Stimulated activated CD8-positive, alpha-beta memory T cell treated with anti-CD3 and anti-CD28 coated beads, Interleukin-7, amount 100 ng/mL, for 4 hours (primary cell): ENCODE measurements around the gene KEL.

Experiments
- DNase-seq, 2 donors: peaks; one replicate each; pipeline ENCODE4 v3.0.0-alpha.2; 2020; ENCODE audit warnings: low read depth in 2 of 2

KEL gene

GRCh38 chr7:142930126-142930730, 31.9 kb downstream of the KEL start:
- no peak for DNase-seq

DNA sequence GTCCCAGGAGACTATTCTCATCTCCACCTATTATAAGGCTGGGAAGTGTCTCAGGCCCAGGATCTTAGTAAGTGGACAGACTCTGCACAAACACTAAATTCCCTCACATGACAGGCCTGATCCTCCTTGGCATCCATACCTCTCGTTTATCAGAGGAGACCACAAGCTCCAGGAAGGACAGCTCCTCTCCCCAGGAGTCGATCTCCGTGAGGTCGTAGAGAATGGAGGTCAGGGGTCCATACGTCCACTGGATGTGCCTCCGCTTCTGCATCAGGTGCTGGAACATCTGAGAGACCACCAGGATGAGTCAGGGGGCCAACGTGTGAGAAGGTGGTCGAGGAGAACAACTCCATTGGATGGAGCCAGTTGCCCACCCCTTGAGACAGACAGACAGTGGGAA, 34.2 kb downstream of the KEL start:
- DNase-seq = no peak

DNA sequence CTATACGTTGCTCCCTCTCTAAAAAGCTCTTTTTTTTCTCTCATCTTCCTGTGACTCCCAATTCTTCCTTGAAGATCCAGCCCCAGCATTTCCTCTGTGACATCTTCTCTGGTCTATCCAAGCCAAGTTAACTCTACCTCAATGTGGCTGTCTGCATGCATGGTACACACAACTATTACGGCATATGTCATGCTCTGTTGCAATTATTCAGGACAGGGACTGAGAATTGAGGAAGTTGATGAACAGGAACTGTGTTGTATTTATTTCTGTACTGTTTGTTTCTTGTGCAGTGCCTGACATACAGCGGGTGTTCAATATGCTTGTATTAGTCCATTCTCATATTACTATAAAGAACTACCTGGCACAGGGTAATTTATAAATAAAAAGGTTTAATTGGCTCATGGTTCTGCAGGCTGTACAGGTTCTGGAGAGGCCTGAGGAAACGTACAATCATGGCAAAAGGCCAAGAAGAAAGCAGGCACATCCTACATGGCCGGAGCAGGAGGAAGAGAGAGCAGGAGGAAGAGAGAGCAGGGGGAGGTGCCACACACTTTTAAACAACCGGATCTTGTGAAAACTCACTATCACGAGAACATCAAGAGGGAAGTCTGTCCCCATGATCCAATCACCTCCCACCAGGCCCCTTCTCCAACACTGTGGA, 34.9 kb downstream of the KEL start:
- DNase-seq = no peak

- no peak for DNase-seq
Measured at GRCh38 chr7:142925413-142925812, 36.8 kb downstream of the KEL start.

DNA sequence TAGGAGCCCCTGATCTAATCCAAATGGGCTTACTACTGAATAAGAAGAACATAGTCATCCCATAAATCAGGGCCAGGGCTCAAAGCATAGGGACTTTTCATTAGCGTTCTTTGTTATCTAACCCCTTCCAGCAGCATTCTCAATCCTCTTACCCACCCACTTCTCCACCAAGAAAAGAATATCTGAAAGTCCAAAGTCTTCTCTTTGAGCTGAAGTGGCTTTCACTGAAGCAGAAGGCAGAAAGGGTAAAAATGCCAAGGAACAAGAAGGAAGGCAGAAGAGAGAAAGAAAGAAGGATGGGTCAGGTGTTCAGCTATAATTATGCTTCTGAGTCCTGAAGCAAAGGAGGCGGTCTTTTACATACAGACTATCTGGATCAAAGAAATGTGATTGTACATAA, 38.8 kb downstream of the KEL start:
- DNase-seq = no peak

DNA sequence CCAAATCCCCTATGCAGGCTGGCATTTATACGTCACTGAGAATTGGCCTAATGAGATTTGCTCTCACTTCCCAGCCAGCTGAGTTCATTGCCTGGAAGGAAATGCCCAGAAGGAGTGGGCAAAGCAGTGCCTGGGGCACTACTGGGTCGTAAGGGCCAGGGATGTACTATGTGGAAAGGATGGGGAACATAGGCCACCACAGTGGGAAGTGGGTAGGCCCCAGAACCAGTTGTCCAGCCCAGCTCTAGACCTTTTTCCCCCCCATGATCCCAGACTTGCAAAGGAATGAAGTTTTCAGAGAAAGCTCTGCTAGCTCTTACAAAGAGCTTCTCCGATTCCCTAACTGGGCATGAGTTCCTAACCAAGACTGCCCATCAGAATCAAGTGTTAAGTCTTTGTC, 42.5 kb downstream of the KEL start:
- DNase-seq = no peak

GRCh38 chr7:142918901-142919300, 43.3 kb downstream of the KEL start:
- no peak for DNase-seq

DNA sequence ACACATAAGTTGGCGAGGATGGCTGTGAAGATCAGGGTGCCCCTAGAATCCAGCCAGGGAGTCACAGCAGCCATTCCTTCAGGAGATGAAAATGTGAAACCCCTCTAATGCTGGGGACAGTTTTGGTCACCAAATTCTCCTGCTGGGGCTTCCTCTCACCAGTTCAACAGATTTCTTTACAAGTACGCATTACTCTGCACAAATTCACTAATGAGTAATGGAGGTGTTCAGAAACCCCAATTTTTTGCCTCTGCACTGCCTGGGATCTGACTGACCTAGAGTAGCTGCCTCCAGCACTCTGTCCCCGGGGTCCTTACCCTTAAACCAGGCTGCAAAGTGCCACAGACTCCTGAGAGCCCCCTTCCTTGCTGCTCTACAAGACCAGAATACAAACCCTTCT, 44.7 kb downstream of the KEL start:
- no peak for DNase-seq

GRCh38 chr7:142916508-142916907, 45.7 kb downstream of the KEL start:
- no peak for DNase-seq

DNA sequence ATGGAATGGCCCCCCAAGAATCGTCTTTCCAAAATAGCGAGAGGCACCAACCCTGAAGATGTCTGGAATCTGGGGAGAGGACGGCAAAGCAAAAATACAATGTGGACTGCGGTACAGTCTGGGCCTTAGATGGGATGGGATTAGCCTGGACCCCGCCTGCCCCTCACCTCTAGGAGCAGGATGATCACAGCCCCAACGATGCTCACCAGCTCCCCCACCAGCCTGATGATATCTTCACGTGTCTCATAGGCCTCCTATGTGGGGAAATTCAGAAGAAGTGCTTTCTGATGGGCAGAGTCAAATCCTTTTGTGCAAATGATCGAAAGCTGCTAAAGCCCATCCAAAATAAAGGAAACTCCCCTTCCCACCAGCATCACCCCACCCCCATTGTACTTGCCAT, 46.8 kb downstream of the KEL start:
- no peak for DNase-seq

- DNase-seq = no peak
Measured at GRCh38 chr7:142914121-142914520, 48.0 kb downstream of the KEL start.

DNA sequence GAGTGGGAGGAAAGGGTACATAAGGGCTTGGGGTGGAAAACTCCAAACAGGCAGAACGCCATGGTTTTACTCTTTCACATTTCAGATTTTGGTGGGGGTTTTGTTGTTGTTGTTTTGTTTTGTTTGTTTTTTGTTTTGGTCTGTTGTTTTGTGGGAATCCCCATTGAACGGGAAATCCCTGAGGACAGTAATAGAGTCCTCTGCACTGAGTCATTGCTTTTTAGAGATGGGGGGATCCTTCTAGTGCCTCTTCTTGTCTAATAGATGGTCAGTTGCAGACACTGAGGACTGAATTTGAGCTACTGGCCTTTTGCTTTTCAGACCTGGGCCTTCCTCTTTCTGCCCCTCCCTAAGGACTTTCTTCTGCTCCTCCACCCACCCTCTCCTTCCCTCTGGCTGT, 48.6 kb downstream of the KEL start:
- DNase-seq = no peak

- no peak for DNase-seq
Measured at GRCh38 chr7:142913051-142913450, 49.1 kb downstream of the KEL start.

- no peak for DNase-seq
Measured at GRCh38 chr7:142910481-142910880, 51.7 kb downstream of the KEL start.

- no peak for DNase-seq
Measured at GRCh38 chr7:142910031-142910433, 52.1 kb downstream of the KEL start.

GRCh38 chr7:142908921-142909890, 53.0 kb downstream of the KEL start:
- no peak for DNase-seq

DNA sequence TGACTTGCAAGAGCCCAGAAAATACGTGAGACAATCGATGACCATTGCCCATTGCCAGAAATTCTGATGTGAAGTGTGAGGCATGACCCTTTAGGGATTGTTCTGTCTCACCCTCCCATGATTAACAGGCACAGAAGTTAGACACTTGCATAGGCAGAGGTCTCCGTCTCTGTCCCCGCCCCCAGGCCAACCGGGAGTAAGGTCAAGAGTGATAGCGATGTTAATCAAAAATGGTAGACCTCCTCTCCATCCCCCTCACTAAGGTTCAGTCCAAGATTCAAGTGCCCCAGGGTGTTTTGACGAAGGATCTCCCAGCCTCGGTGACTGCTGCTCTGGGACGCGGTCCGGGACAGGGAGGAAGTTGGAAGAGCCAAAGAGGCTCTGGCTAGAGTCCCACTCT, 53.9 kb downstream of the KEL start:
- DNase-seq = no peak

GRCh38 chr7:142906643-142907042, 55.5 kb downstream of the KEL start:
- no peak for DNase-seq

GRCh38 chr7:142905759-142906158, 56.4 kb downstream of the KEL start:
- DNase-seq = no peak

DNA sequence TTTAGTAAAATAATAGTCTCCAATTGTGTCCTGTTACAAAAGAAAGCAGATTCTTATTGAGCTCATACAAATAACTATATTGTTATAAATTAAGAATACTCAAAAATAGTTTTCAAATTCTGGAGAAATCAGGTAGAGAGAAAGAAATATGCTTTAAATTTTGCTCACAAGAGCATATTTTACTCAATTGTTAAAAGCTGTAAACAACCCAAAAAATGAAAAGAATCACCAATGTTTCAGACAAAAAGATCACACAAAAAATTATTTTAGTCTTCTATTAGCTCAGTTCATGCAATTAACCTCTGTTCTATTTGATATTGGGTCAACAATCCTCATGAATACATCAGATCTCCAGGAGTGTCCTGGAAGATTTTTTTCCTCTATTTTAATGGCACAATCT, 58.0 kb downstream of the KEL start:
- no peak for DNase-seq

DNA sequence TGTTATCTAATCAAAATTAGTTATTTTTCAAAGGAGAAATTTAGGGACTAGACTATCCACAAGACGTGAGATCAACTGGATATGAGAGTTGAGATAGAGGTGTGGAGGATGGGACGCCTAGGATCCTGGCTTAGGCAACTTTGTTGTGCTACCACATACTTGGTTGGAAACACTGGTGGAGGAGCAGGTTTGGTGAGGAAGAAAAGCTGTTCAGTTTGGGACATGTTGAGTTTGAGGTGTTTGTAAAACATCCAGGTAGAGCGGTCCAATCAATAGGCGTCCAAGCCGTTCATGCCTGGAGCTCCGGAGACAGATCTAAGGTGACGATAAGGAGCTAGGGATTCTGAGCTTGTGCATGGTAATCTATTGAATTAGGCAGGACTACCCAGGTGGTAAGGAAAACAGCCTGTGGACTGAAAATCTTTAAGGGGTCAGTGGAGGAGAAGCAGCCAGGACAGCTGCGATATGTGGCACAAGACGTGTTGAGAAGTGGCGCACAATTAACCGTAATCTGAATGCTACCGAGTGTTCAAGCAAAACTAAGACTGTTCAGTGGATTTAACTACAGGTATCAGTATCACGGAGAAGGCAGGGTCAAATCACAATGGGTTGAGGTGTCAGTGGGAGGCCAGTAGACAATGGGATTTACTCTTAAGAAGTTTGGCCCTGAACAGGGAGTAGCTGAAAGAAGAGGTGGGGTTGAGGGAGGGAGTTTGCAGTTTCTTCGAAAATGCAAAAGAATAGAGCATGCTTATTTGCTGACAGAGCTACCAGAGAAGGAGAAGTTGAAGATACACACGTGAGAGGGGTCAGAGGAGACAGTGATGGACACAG, 60.5 kb downstream of the KEL start:
- DNase-seq = no peak

- DNase-seq = no peak
Measured at GRCh38 chr7:142899661-142900060, 62.5 kb downstream of the KEL start.
